GM08714 (cell line): ENCODE measurements around the gene FRK.
"Not testable (repeated sequence)": the region's sequence is repeated elsewhere in the genome, so short reads cannot be mapped to it uniquely, and the experiment has no call there.

Source experiments
- H3K4me3 ChIP-seq: fragments of 200-500 bp; sonication (Bioruptor generic); 2 replicates; pipeline ENCODE4 v1.5.1; 2014; ENCODE audit warnings: mild to moderate bottlenecking, low read length, inconsistent platforms
- ZNF274 ChIP-seq: IDR thresholded peaks from 2 replicates; pipeline ENCODE4 v1.6.1; 2012; ENCODE audit warnings: mild to moderate bottlenecking, low read depth, low read length

Gene FRK

GRCh38 chr6:115891111-115891669 is 169.5 kb downstream of the FRK start:
- no peak overlapping the region for H3K4me3 ChIP-seq
- no peak for TF ChIP-seq ZNF274

GRCh38 chr6:115890238-115890637 is 170.5 kb downstream of the FRK start:
- TF ChIP-seq ZNF274, result no peak
- no peak overlapping the region for H3K4me3 ChIP-seq

GRCh38 chr6:115888687-115889470 is 171.8 kb downstream of the FRK start:
- not testable (repeated sequence) for H3K4me3 ChIP-seq

DNA sequence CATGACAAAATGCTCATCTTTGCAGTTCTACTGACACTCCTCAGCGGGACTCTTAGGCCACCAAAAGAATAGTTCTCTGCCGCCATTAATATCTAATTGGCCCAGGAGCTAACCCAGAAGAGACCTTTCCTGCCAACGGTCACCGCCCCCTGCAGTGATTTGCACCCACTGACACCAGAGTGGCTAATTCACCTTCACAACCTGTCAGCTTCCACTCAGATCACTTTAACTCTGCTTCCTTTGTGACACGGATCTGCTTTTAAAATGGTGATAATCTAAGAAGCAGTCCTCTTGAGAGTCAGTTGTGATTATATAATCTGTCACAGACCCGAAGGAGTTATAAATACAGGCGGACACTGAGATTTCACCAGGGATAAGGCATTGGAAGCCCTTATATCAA is 172.8 kb downstream of the FRK start:
- H3K4me3 ChIP-seq, result no peak overlapping the region
- no peak for TF ChIP-seq ZNF274

GRCh38 chr6:115885636-115886366 is 174.9 kb downstream of the FRK start:
- no peak for TF ChIP-seq ZNF274
- H3K4me3 ChIP-seq, result no peak overlapping the region

DNA sequence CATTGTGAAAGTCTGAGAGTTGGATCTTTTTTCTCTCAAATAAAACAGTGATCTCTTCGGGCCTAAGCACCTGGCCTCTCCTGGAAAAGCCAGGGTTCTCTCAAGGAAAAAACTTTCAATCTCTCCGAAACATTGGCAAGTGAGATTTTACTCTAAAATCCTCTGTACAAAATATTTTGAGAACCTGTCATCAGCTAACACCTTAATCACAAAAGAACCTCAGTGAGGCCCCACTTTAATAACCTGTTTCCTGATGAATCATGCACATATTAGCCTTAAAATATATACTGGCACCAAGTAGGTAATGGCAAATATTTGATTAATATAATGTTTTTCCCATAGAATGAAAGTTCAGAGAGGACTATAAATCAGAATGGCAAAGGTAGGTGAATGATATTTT is 177.9 kb downstream of the FRK start:
- H3K4me3 ChIP-seq, result no peak overlapping the region
- TF ChIP-seq ZNF274, result no peak

DNA sequence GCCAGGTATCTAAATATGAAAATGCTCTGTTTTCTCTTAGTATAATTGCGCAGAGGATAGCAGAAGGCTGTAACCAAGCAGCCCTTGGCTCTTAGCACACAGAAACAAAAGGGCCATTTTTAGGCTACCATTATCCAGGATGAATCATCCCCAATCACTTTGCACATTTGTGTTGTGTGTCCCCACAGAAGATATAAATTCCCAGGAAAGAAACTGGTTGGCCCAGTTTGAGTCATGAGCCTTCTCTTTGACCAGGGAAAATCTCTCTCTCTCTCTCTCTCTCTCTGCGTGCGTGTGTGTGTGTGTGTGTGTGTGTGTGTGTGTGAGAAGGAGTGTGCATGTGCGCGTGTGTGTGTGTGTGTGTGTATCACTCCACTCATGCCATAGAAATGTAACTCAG is 178.5 kb downstream of the FRK start:
- H3K4me3 ChIP-seq, result no peak overlapping the region
- TF ChIP-seq ZNF274, result no peak
